Measurements from ENCODE around the gene CWF19L2. TPM values are rescaled to one million over a fixed set of nuclear protein-coding genes. Genes with fewer than 3 reads are reported as not detected.

The CWF19L2 gene
- total RNA-seq, 4 donors from 2014 or later: 14.9 to 47.3 (median 26.7) TPM

GRCh38 chr11:107478922-107479321, 21.3 kb upstream of the CWF19L2 start:
- no peaks in the 10 kb centered on the region for H3K36me3 ChIP-seq
- no peak overlapping the region for H3K27ac ChIP-seq
- no peak for ATAC-seq
- peaks cover 22% of the 10 kb centered on the region for H3K27me3 ChIP-seq
- no peak for TF ChIP-seq POLR2A (IDR thresholded peaks at IDR 0.05)
- TF ChIP-seq, protein P1, sequence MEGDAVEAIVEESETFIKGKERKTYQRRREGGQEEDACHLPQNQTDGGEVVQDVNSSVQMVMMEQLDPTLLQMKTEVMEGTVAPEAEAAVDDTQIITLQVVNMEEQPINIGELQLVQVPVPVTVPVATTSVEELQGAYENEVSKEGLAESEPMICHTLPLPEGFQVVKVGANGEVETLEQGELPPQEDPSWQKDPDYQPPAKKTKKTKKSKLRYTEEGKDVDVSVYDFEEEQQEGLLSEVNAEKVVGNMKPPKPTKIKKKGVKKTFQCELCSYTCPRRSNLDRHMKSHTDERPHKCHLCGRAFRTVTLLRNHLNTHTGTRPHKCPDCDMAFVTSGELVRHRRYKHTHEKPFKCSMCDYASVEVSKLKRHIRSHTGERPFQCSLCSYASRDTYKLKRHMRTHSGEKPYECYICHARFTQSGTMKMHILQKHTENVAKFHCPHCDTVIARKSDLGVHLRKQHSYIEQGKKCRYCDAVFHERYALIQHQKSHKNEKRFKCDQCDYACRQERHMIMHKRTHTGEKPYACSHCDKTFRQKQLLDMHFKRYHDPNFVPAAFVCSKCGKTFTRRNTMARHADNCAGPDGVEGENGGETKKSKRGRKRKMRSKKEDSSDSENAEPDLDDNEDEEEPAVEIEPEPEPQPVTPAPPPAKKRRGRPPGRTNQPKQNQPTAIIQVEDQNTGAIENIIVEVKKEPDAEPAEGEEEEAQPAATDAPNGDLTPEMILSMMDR (IDR thresholded peaks at IDR 0.05): no peak
- TF ChIP-seq EP300 (IDR thresholded peaks at IDR 0.05): no peak
- TF ChIP-seq POLR2AphosphoS5 (IDR thresholded peaks at IDR 0.05): no peak
- H3K4me3 ChIP-seq: no peak overlapping the region
- no peaks in the 10 kb centered on the region for H3K9me3 ChIP-seq
- H3K4me1 ChIP-seq: no peaks in the 10 kb centered on the region

DNA sequence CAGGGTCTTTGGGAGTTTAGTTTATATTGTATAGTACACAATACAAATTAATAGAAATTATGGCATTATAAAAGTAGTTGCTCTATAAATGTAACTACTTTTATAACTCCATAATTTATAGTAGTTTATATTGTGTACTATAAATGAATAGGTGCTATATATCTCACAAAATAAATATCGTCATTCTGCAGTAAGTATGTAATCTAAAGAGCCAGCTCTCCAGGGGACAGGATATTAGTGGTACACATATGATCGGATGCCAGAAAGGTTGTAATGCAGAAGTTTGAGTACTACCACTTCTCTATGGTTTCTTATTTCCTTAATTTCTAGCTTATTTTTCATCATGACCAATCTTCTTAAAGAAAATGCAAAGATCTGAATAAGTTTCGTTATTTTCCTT, 20.2 kb upstream of the CWF19L2 start:
- H3K27me3 ChIP-seq: peaks cover 22% of the 10 kb centered on the region
- ATAC-seq: no peak
- H3K9me3 ChIP-seq: no peaks in the 10 kb centered on the region
- no peaks in the 10 kb centered on the region for H3K36me3 ChIP-seq
- WGBS, 2 donors (ENCODE audit: low coverage in 1 of 2): 86 to 93% methylated on average over 3 of the region's 3 CpGs
- no peak overlapping the region for H3K4me3 ChIP-seq
- no peak overlapping the region for H3K27ac ChIP-seq
- no peaks in the 10 kb centered on the region for H3K4me1 ChIP-seq
- TF ChIP-seq POLR2AphosphoS5 (IDR thresholded peaks at IDR 0.05): no peak
- no peak for TF ChIP-seq EP300 (IDR thresholded peaks at IDR 0.05)
- TF ChIP-seq, protein P1 (IDR thresholded peaks at IDR 0.05): no peak
- no peak for TF ChIP-seq POLR2A (IDR thresholded peaks at IDR 0.05)

- Histone ChIP-seq H3K4me1 (no peaks in the 10 kb centered on the region), H3K27me3 (peaks cover 18% of the 10 kb centered on the region), H3K36me3 (no peaks in the 10 kb centered on the region), H3K4me3 (no peak overlapping the region), H3K27ac (no peak overlapping the region), H3K9me3 (no peaks in the 10 kb centered on the region)
- ATAC-seq: no peak
- WGBS, 2 donors (ENCODE audit: low coverage in 1 of 2): 17 to 37% methylated on average over 1 to 2 of the region's 3 CpGs
- TF ChIP-seq EP300 (IDR thresholded peaks at IDR 0.05) (no peak), POLR2AphosphoS5 (IDR thresholded peaks at IDR 0.05) (no peak), POLR2A (IDR thresholded peaks at IDR 0.05) (no peak)
- TF ChIP-seq, protein P1 (IDR thresholded peaks at IDR 0.05): no peak
These were observed 16.2 kb upstream of the CWF19L2 start for GRCh38 chr11:107473792-107474191.

- Histone ChIP-seq H3K27me3 (peaks cover 18% of the 10 kb centered on the region), H3K27ac (no peak overlapping the region), H3K36me3 (no peaks in the 10 kb centered on the region), H3K4me1 (no peaks in the 10 kb centered on the region), H3K9me3 (no peaks in the 10 kb centered on the region), H3K4me3 (no peak overlapping the region)
- no peak for ATAC-seq
- no peak for TF ChIP-seq POLR2AphosphoS5 (IDR thresholded peaks at IDR 0.05)
- no peak for TF ChIP-seq POLR2A (IDR thresholded peaks at IDR 0.05)
- TF ChIP-seq, protein P1 (IDR thresholded peaks at IDR 0.05): no peak
- no peak for TF ChIP-seq EP300 (IDR thresholded peaks at IDR 0.05)
- WGBS, 2 donors (ENCODE audit: low coverage in 1 of 2): 50 to 63% methylated on average over 1 of the region's 1 CpG
These were observed 15.3 kb upstream of the CWF19L2 start for GRCh38 chr11:107472966-107473365.

DNA sequence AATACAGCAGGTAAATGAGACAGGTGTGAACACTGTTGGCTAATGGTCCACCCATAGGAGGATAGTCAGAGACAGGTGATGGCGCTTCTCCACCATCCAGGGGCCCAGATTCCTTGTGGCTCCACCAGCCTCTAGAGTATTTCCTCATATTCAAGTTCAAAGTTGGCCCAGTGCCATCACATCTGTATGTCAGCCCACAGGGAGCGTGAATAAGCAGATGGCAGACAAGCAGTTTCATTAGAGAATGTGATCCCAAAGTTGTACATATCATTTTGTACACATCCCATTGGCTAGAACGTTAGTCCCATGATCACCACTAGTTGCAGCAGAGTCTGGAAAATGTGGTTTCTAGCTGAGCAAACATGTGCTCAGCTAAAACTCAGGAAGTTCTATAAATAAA, 11.0 kb upstream of the CWF19L2 start:
- H3K36me3 ChIP-seq: no peaks in the 10 kb centered on the region
- peaks cover 18% of the 10 kb centered on the region for H3K27me3 ChIP-seq
- no peak for ATAC-seq
- no peaks in the 10 kb centered on the region for H3K4me1 ChIP-seq
- H3K9me3 ChIP-seq: no peaks in the 10 kb centered on the region
- no peak overlapping the region for H3K4me3 ChIP-seq
- 33 to 68% methylated on average over 1 to 3 of the region's 3 CpGs for WGBS, 2 donors (ENCODE audit: low coverage in 1 of 2)
- TF ChIP-seq POLR2A (IDR thresholded peaks at IDR 0.05) (no peak), EP300 (IDR thresholded peaks at IDR 0.05) (no peak), POLR2AphosphoS5 (IDR thresholded peaks at IDR 0.05) (no peak)
- TF ChIP-seq, protein P1 (IDR thresholded peaks at IDR 0.05): no peak
- H3K27ac ChIP-seq: no peak overlapping the region
